Measurements from ENCODE around the gene PPP2R5A. TPM values are rescaled to one million over a fixed set of nuclear protein-coding genes. Genes with fewer than 3 reads are reported as not detected.

The PPP2R5A gene
- total RNA-seq (2022) (42.9 and 45.2 TPM in 2 replicates), Bru-seq, nascent RNA (percentile 85 among the genes with signal in this experiment), BruChase-seq, experiment 1, labeled RNA remaining after a 6-hour chase (percentile 83 among the genes with signal in this experiment), BruChase-seq, experiment 2, labeled RNA remaining after a 2-hour chase (percentile 79 among the genes with signal in this experiment)
- long read RNA-seq, transcript PPP2R5A-201 (13 exons, 3,128 nt), result major isoform, 17 of 26 reads
- long read RNA-seq, partial matches to known transcripts, result 1 of 26 reads
- long read RNA-seq, other reads (novel, unspliced or antisense), result 8 of 26 reads

GRCh38 chr1:212284744-212285684 lies at the start of gene PPP2R5A:
Gene PPP2R5A (plus strand): TSS chr1:212285410. CDS start chr1:212286111, 701 bp downstream.
- H3K4me1 Mint-ChIP-seq (ENCODE audit: low read depth, unreplicated experiment), result peaks cover 20% of the 10 kb centered on the region
- H3K4me3 Mint-ChIP-seq (ENCODE audit: low read depth, unreplicated experiment), result peak within 1 kb of the TSS; percentile 79
- no peaks in the 10 kb centered on the region for H3K9me3 Mint-ChIP-seq (ENCODE audit: low read depth, unreplicated experiment)
- no peaks in the 10 kb centered on the region for H3K27me3 Mint-ChIP-seq (ENCODE audit: unreplicated experiment)
- intact Hi-C loops (cut with micrococcal nuclease; ENCODE audit: unreplicated experiment), result no loop called here
- peaks cover 50% of the 10 kb centered on the region for H3K36me3 Mint-ChIP-seq (ENCODE audit: insufficient read depth, unreplicated experiment)
- BruUV-seq (replicated peaks), result no TSS peak
- CTCF ChIA-PET, result interaction anchor here (0.7 to 1.8 kb wide), 10 partner anchors 10 to 272 kb away, joined by 3 to 11 read pairs (median 3); partner anchors contain the start of genes DTL and INTS7
- TF ChIP-seq, protein P1, sequence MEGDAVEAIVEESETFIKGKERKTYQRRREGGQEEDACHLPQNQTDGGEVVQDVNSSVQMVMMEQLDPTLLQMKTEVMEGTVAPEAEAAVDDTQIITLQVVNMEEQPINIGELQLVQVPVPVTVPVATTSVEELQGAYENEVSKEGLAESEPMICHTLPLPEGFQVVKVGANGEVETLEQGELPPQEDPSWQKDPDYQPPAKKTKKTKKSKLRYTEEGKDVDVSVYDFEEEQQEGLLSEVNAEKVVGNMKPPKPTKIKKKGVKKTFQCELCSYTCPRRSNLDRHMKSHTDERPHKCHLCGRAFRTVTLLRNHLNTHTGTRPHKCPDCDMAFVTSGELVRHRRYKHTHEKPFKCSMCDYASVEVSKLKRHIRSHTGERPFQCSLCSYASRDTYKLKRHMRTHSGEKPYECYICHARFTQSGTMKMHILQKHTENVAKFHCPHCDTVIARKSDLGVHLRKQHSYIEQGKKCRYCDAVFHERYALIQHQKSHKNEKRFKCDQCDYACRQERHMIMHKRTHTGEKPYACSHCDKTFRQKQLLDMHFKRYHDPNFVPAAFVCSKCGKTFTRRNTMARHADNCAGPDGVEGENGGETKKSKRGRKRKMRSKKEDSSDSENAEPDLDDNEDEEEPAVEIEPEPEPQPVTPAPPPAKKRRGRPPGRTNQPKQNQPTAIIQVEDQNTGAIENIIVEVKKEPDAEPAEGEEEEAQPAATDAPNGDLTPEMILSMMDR (IDR thresholded peaks at IDR 0.05; ENCODE audit: unreplicated experiment), result no peak
- peak; percentile 99 for DNase-seq
- peak within 1 kb of the TSS; percentile 94 for H3K27ac Mint-ChIP-seq (ENCODE audit: unreplicated experiment)

DNA sequence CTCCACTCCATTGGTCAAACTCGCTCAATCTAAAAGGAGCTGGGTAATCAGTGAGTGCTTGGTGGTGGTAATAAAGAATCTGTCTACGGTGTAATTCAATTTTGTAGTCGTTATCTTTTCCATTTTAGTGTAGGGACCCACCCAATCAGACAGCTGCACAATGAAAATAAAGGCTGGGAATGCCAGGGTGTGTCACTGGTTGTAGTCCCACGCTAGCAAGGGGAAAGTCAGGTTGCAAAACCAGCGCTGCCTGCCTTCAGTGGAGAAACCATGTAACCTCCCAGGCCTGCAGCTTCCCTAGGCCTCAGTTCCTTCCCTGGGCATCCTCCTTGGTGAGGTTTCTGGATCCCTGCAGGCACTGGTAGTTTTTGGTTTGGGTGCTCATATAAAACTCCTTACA lies 49.4 kb upstream of the PPP2R5A start:
- Mint-ChIP-seq H3K27me3 (ENCODE audit: unreplicated experiment) (no peaks in the 10 kb centered on the region), H3K4me3 (ENCODE audit: low read depth, unreplicated experiment) (no peak overlapping the region), H3K9me3 (ENCODE audit: low read depth, unreplicated experiment) (no peaks in the 10 kb centered on the region), H3K36me3 (ENCODE audit: insufficient read depth, unreplicated experiment) (peaks cover 14% of the 10 kb centered on the region), H3K27ac (ENCODE audit: unreplicated experiment) (peak overlapping the region; percentile 1), H3K4me1 (ENCODE audit: low read depth, unreplicated experiment) (peaks cover 54% of the 10 kb centered on the region)
- DNase-seq, result peak; percentile 26
- intact Hi-C loops (cut with micrococcal nuclease; ENCODE audit: unreplicated experiment), result no loop called here
- CTCF ChIA-PET, result no interaction called here
- no TSS peak for BruUV-seq (replicated peaks)
- TF ChIP-seq, protein P1 (IDR thresholded peaks at IDR 0.05; ENCODE audit: unreplicated experiment), result no peak

GRCh38 chr1:212236664-212237220 lies 48.5 kb upstream of the PPP2R5A start:
- Mint-ChIP-seq H3K27me3 (ENCODE audit: unreplicated experiment) (no peaks in the 10 kb centered on the region), H3K4me1 (ENCODE audit: low read depth, unreplicated experiment) (peaks cover 54% of the 10 kb centered on the region), H3K36me3 (ENCODE audit: insufficient read depth, unreplicated experiment) (peaks cover 14% of the 10 kb centered on the region), H3K4me3 (ENCODE audit: low read depth, unreplicated experiment) (no peak overlapping the region), H3K9me3 (ENCODE audit: low read depth, unreplicated experiment) (no peaks in the 10 kb centered on the region), H3K27ac (ENCODE audit: unreplicated experiment) (peak overlapping the region; percentile 86)
- DNase-seq, result no peak
- TSS peak; percentile 67 for BruUV-seq (replicated peaks)
- CTCF ChIA-PET, result interaction anchor here (1.3 kb wide), 1 partner anchor 19 kb away, joined by 3 read pairs; no protein-coding TSS in a partner anchor
- intact Hi-C loops (cut with micrococcal nuclease; ENCODE audit: unreplicated experiment), result loop anchor here (1.0 kb wide), 1 partner anchor 52 kb away; no protein-coding TSS in a partner anchor
- TF ChIP-seq, protein P1 (IDR thresholded peaks at IDR 0.05; ENCODE audit: unreplicated experiment), result no peak

DNA sequence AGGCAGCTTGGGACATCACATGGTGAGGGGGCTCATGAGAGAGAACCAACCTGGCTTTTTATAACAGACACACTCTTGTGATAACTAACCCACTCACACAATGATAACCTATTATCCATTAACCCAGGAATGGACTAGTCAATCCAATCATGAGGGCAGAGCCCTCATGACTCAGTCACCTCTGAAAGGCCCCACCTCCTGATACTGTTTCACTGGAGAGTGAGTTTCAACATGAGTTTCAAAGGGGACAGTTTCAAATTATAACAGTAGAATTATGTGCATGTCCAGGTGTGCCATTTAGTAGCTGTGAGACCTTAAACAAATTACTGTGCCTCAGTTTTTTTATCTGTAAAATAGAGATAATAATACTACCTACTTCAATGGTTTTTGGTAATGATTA lies 47.6 kb upstream of the PPP2R5A start:
- CTCF ChIA-PET, result interaction anchor here (0.6 to 2.1 kb wide), 4 partner anchors 18 to 250 kb away, joined by 3 to 5 read pairs (median 4); no protein-coding TSS in a partner anchor
- DNase-seq, result peak; percentile 60
- Mint-ChIP-seq H3K27me3 (ENCODE audit: unreplicated experiment) (no peaks in the 10 kb centered on the region), H3K9me3 (ENCODE audit: low read depth, unreplicated experiment) (no peaks in the 10 kb centered on the region), H3K4me1 (ENCODE audit: low read depth, unreplicated experiment) (peaks cover 54% of the 10 kb centered on the region), H3K36me3 (ENCODE audit: insufficient read depth, unreplicated experiment) (peaks cover 14% of the 10 kb centered on the region), H3K27ac (ENCODE audit: unreplicated experiment) (peak overlapping the region; percentile 86), H3K4me3 (ENCODE audit: low read depth, unreplicated experiment) (no peak overlapping the region)
- intact Hi-C loops (cut with micrococcal nuclease; ENCODE audit: unreplicated experiment), result loop anchor here (1.0 kb wide), 1 partner anchor 51 kb away; no protein-coding TSS in a partner anchor
- TF ChIP-seq, protein P1 (IDR thresholded peaks at IDR 0.05; ENCODE audit: unreplicated experiment), result no peak
- BruUV-seq (replicated peaks), result no TSS peak

Data from Calu3 (cell line).